GM08714 (cell line): Measurements from ENCODE around the gene RNF8.
"Not testable (repeated sequence)": the region's sequence is repeated elsewhere in the genome, so short reads cannot be mapped to it uniquely, and the experiment has no call there.

ENCODE experiments used
- H3K4me3 ChIP-seq: fragments of 200-500 bp; sonication (Bioruptor generic); 2 replicates; pipeline ENCODE4 v1.5.1; 2014; ENCODE audit warnings: mild to moderate bottlenecking, low read length, inconsistent platforms
- ZNF274 ChIP-seq: IDR thresholded peaks from 2 replicates; pipeline ENCODE4 v1.6.1; 2012; ENCODE audit warnings: mild to moderate bottlenecking, low read depth, low read length

RNF8 gene

GRCh38 chr6:37432916-37433656, 79.3 kb downstream of the RNF8 start, which contains the start of gene CMTR1:
Gene CMTR1, plus strand, starts transcription at chr6:37433221. Its CDS starts 2,409 bp downstream, at chr6:37435630.
- peak within 1 kb of the TSS; percentile 90 for H3K4me3 ChIP-seq
- no peak for TF ChIP-seq ZNF274

DNA sequence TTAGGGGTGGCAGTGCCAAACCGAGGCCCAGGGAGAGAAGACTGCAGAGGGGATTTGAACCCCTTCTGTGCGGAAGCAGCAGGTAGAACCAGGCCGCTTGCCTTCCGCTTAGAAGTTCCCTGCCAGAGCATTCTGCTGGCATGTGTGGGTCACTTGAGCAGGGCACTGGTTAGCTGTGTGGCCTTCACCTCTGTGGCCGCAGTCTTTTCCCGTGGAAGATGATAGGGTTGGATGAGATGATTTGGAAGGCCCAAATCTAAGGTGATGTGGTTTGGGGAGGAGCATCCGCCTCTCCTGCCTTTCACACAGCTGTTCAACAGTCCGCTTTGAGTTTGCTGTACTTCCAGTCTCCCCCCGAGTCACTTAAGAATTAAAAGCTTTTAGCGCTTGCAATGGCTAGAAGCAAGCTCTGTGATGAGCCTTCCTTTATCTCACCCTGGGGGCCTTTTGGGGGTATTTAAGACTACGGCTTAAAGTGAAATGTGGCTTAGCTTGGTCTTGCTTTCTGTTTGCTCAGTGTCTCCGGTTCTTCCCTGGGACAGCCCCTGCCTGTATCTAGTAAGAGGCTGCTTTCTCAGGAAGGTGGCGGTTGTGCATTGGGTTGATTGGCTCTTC, 80.0 kb downstream of the RNF8 start:
- no peak for TF ChIP-seq ZNF274
- peak overlapping the region; percentile 90 for H3K4me3 ChIP-seq

- TF ChIP-seq ZNF274: no peak
- no peak overlapping the region for H3K4me3 ChIP-seq
Measured at GRCh38 chr6:37435373-37435772, 81.6 kb downstream of the RNF8 start.

GRCh38 chr6:37435816-37436215, 82.0 kb downstream of the RNF8 start:
- no peak for TF ChIP-seq ZNF274
- no peak overlapping the region for H3K4me3 ChIP-seq

DNA sequence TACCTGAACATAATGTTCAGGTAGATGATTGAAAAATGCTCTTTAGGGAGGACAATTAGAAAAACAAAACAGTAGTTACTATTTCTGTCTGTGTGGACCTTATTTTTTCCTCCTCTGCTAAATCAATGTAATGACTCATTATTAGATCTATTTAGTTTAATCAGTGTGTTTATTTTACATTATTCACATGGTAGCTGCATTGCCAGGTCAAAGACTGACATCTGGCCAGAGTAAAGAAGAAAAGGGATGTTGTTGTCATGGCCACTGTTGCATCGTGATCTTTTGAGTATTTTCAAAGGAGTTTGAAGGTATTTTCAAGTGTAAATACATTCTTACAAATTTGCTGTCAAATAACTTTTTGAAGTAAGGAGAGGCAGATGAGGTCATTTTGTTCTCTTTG, 85.1 kb downstream of the RNF8 start:
- TF ChIP-seq ZNF274: no peak
- no peak overlapping the region for H3K4me3 ChIP-seq

DNA sequence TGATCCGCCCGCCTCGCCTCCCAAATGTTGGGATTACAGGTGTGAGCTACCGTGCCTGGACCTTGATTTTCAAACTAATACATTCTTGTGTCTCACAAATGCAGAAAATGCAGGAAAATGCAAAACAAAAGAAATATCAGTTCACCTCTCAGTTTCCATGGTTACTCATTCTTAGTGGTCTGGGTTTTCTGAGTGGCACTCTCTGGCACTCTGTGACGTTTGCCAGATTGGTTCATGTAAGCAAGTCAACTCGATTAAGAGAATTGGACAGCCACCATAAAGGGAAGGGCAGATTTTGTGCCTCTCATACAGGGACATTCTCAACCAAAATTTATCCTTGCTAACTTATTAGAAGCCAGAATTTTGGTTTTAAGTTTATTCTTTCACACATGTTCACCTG, 87.9 kb downstream of the RNF8 start:
- H3K4me3 ChIP-seq: no peak overlapping the region
- no peak for TF ChIP-seq ZNF274

- TF ChIP-seq ZNF274: no peak
- peak overlapping the region; percentile 46; the same call in 1 of the 2 replicates for H3K4me3 ChIP-seq
Measured at GRCh38 chr6:37442416-37443215, 88.8 kb downstream of the RNF8 start.

DNA sequence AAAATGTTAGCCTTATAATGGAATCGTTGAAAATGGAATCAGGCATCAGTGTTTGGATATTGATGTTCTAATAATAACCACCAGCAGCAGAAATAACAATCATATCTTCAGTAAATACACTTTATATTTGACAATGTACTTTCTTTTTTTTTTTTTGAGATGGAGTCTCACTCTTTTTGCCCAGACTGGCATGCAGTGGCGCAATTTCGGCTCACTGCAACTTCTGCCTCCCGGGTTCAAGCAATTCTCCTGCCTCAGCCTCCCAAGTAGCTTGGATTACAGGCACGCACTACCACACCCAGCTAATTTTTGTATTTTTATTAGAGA, 89.4 kb downstream of the RNF8 start:
- not testable (repeated sequence) for H3K4me3 ChIP-seq
